H1 (cell line): ENCODE data around the gene CPSF4L. TPM values are rescaled to one million over a fixed set of nuclear protein-coding genes. Genes with fewer than 3 reads are reported as not detected.

Experiments used
- CTCF ChIA-PET: fragments of 300-600 bp; sonication (Branson Sonifier 250); formaldehyde crosslinking; loops from one replicate; lab custom pipeline; 2021; ENCODE audit not compliant: partially characterized antibody; lab: Charles Lee
- POLR2A ChIA-PET: fragments of 300-600 bp; sonication (Branson Sonifier 250); formaldehyde crosslinking; loops from one replicate; lab custom pipeline; 2021; ENCODE audit warnings: inconsistent platforms; ENCODE audit not compliant: partially characterized antibody; lab: Charles Lee
- DNase-seq, 2 experiments: peaks; one replicate each; pipeline versions ENCODE4 v3.0.0 to v3.0.0-alpha.2; 2010 to 2022; ENCODE audit warnings: low spot score in 2 of 2, low read depth in 1 of 2, mixed read lengths in 1 of 2
- FAIRE-seq: peaks from 2 replicates; lab custom pipeline; 2011; peaks lifted over from hg19 to GRCh38; lab: Jason Lieb, UNC
- H2AFZ ChIP-seq: 2 replicates; pipeline ENCODE4 v1.8.1; 2012; ENCODE audit warnings: low read length, inconsistent platforms
- H2AK5ac ChIP-seq: 2 replicates; pipeline ENCODE4 v1.6.1; 2013; ENCODE audit warnings: low read depth, low read length
- H2BK120ac ChIP-seq: replicated peaks from 2 replicates; pipeline ENCODE3; 2013; ENCODE audit warnings: low read depth, low read length, inconsistent platforms
- H2BK12ac ChIP-seq: 2 replicates; pipeline ENCODE4 v1.6.1; 2013; ENCODE audit warnings: low read depth, low read length
- H2BK15ac ChIP-seq: 2 replicates; pipeline ENCODE4 v1.6.1; 2013; ENCODE audit warnings: low read length
- H2BK20ac ChIP-seq: 2 replicates; pipeline ENCODE4 v1.6.1; 2013; ENCODE audit warnings: low read length
- H2BK5ac ChIP-seq: 2 replicates; pipeline ENCODE4 v1.6.1; 2013; ENCODE audit warnings: low read depth, low read length
- H3K14ac ChIP-seq: 2 replicates; pipeline ENCODE4 v1.6.1; 2013; ENCODE audit warnings: inconsistent platforms; ENCODE audit not compliant: insufficient read length
- H3K18ac ChIP-seq: 2 replicates; pipeline ENCODE4 v1.6.1; 2013; ENCODE audit warnings: low read length; ENCODE audit errors: extremely low read depth
- H3K23ac ChIP-seq: 2 replicates; pipeline ENCODE4 v1.6.1; 2013; ENCODE audit warnings: inconsistent platforms; ENCODE audit not compliant: insufficient read length
- H3K23me2 ChIP-seq: 2 replicates; pipeline ENCODE4 v1.6.1; 2013; ENCODE audit warnings: low read depth, low read length
- H3K27ac ChIP-seq: 2 replicates; pipeline ENCODE4 v1.6.1; 2011; ENCODE audit warnings: low read depth, low read length, inconsistent platforms
- H3K27me3 ChIP-seq, 4 experiments: replicated peaks in 1 of 4; 1 replicate in 1 of 4; 2 replicates in 3 of 4; pipeline versions ENCODE4 v1.6.1 to v1.8.1; 2011 to 2013; ENCODE audit warnings: low read length in 3 of 4, mild to moderate bottlenecking in 3 of 4, inconsistent platforms in 2 of 4, mixed read lengths in 2 of 4, moderate library complexity in 1 of 4; ENCODE audit not compliant: control insufficient read depth in 3 of 4, insufficient read depth in 3 of 4; ENCODE audit errors: extremely low read depth in 1 of 4
- H3K36me3 ChIP-seq, 4 experiments: 2 replicates each; pipeline versions ENCODE4 v1.6.1 to v1.8.1; 2011 to 2013; ENCODE audit warnings: mild to moderate bottlenecking in 4 of 4, low read length in 3 of 4, moderate library complexity in 2 of 4, control low read depth in 1 of 4, inconsistent platforms in 1 of 4; ENCODE audit not compliant: insufficient read depth in 4 of 4, control insufficient read depth in 2 of 4
- H3K4ac ChIP-seq: replicated peaks from 2 replicates; pipeline ENCODE3; 2013; ENCODE audit warnings: low read length, low read depth, mixed read lengths, inconsistent platforms; ENCODE audit not compliant: insufficient read length
- H3K4me1 ChIP-seq, 4 experiments: replicated peaks in 1 of 4; 1 replicate in 1 of 4; 2 replicates in 3 of 4; pipeline versions ENCODE4 v1.6.1 to v1.8.1; 2011 to 2013; ENCODE audit warnings: low read length in 3 of 4, inconsistent platforms in 2 of 4, mixed read lengths in 1 of 4; ENCODE audit not compliant: insufficient read depth in 4 of 4, control insufficient read depth in 3 of 4
- H3K4me2 ChIP-seq, 2 experiments: 2 replicates each; pipeline versions ENCODE4 v1.6.1 to v1.8.1; 2011 to 2013; ENCODE audit warnings: low read depth in 2 of 2, low read length in 2 of 2, control low read depth in 1 of 2, inconsistent platforms in 1 of 2, mild to moderate bottlenecking in 1 of 2; ENCODE audit not compliant: insufficient read depth in 1 of 2
- H3K4me3 ChIP-seq, 4 experiments: fragments of 200-600, 300-600 bp in 1 of 4; sonication (generic), shearing (Covaris generic), sonication (Bioruptor Twin) in 1 of 4; 2 replicates each; pipeline versions ENCODE4 v1.5.1 to v1.8.1; 2011 to 2016; ENCODE audit warnings: low read length in 4 of 4, low read depth in 3 of 4, control low read depth in 2 of 4, inconsistent platforms in 2 of 4, mild to moderate bottlenecking in 2 of 4, mixed read lengths in 1 of 4, moderate library complexity in 1 of 4; ENCODE audit not compliant: insufficient read depth in 2 of 4; ENCODE audit errors: extremely low read depth in 1 of 4
- H3K56ac ChIP-seq: replicated peaks from 2 replicates; pipeline ENCODE3; 2013; ENCODE audit warnings: low read depth, mild to moderate bottlenecking, mixed read lengths, low read length, inconsistent platforms; ENCODE audit not compliant: insufficient read length
- H3K79me1 ChIP-seq: 2 replicates; pipeline ENCODE4 v1.6.1; 2013; ENCODE audit warnings: low read depth, low read length, control low read depth
- H3K79me2 ChIP-seq, 2 experiments: 2 replicates each; pipeline versions ENCODE4 v1.6.1 to v1.8.1; 2012 to 2013; ENCODE audit warnings: low read length in 2 of 2, mild to moderate bottlenecking in 2 of 2, inconsistent platforms in 1 of 2; ENCODE audit not compliant: insufficient read depth in 2 of 2, control insufficient read depth in 1 of 2
- H3K9ac ChIP-seq, 4 experiments: replicated peaks in 1 of 4; 1 replicate in 1 of 4; 2 replicates in 3 of 4; pipeline versions ENCODE4 v1.6.1 to v1.8.1; 2011 to 2013; ENCODE audit warnings: low read depth in 3 of 4, low read length in 3 of 4, control low read depth in 2 of 4, mild to moderate bottlenecking in 2 of 4, moderate library complexity in 2 of 4, inconsistent platforms in 1 of 4; ENCODE audit errors: extremely low read depth in 1 of 4
- H3K9me3 ChIP-seq, 2 experiments: 2 replicates each; pipeline versions ENCODE4 v1.6.1 to v1.8.1; 2012 to 2013; ENCODE audit warnings: mild to moderate bottlenecking in 2 of 2, moderate library complexity in 2 of 2, control low read depth in 1 of 2, inconsistent platforms in 1 of 2, low read depth in 1 of 2, low read length in 1 of 2, mixed read lengths in 1 of 2; ENCODE audit not compliant: insufficient read depth in 2 of 2
- H4K20me1 ChIP-seq, 2 experiments: replicated peaks in 1 of 2; 2 replicates each; pipeline versions ENCODE3 to v1.8.1; 2011 to 2013; ENCODE audit warnings: inconsistent platforms in 2 of 2, low read length in 2 of 2, mild to moderate bottlenecking in 1 of 2; ENCODE audit not compliant: insufficient read depth in 2 of 2, control insufficient read depth in 1 of 2
- H4K5ac ChIP-seq: 2 replicates; pipeline ENCODE4 v1.6.1; 2013; ENCODE audit warnings: low read length, low read depth, mixed read lengths, inconsistent platforms; ENCODE audit not compliant: insufficient read length
- H4K8ac ChIP-seq: 2 replicates; pipeline ENCODE4 v1.8.0; 2013; ENCODE audit warnings: mild to moderate bottlenecking, moderate library complexity, low read length, inconsistent platforms; ENCODE audit not compliant: insufficient read depth; ENCODE audit errors: extremely low read depth
- H4K91ac ChIP-seq: replicated peaks from 2 replicates; pipeline ENCODE3; 2013; ENCODE audit warnings: low read length, mixed read lengths, inconsistent platforms; ENCODE audit not compliant: insufficient read length
- EGR1 ChIP-seq: IDR thresholded peaks from 2 replicates; pipeline ENCODE4 v1.6.1; 2011; ENCODE audit warnings: low read depth, low read length, borderline replicate concordance
- KDM1A ChIP-seq: fragments of 200-600, 300-600 bp; sonication (generic); IDR thresholded peaks from 2 replicates; pipeline ENCODE4 v1.7.1; 2016; ENCODE audit warnings: mild to moderate bottlenecking, low read length, borderline replicate concordance
- WGBS, 2 experiments: shearing (Covaris generic) in 1 of 2; methylation state at CpG; one replicate each; pipeline versions ENCODE4 v1.1.6 to v1.1.7; 2013 to 2015; ENCODE audit warnings: low lambda C conversion rate in 2 of 2, mixed read lengths in 2 of 2, inconsistent platforms in 1 of 2, low coverage in 1 of 2, missing lambda C conversion rate in 1 of 2; ENCODE audit not compliant: insufficient replicate concordance in 2 of 2, insufficient coverage in 1 of 2, insufficient read length in 1 of 2; ENCODE audit errors: extremely low coverage in 1 of 2, missing lambda C conversion rate in 1 of 2; 5-methylcytosine and 5-hydroxymethylcytosine counted together
- polyA plus RNA-seq, 7 experiments: library from polyadenylated mRNA; depleted of rRNA in 3 of 7; stranded (reverse) in 5 of 7; unstranded in 2 of 7; fragments of >200 nt in 5 of 7; fragments of 200-250 nt in 2 of 7; gene quantifications; 1 replicate in 5 of 7; 2 replicates in 1 of 7; 4 replicates in 1 of 7; pipeline versions ENCODE4 v1.2.1 to v1.2.3, GENCODE V29; 2011 to 2013; ENCODE audit warnings: missing spikeins in 2 of 7, mixed read lengths in 2 of 7
- total RNA-seq: library from RNA; stranded (reverse); fragmentation: NEBNext Ultra II Directional; extraction: Animal tissue kit (Norgen Biotek cat#: 25700); gene quantifications from 2 replicates; pipeline ENCODE4 v1.2.1, GENCODE V29; 2021

The CPSF4L gene
- total and polyA plus RNA-seq, 2 of the 8 experiments (the other 6 are each of a cell fraction or from before 2014, with no cell fraction given) = not detected

DNA sequence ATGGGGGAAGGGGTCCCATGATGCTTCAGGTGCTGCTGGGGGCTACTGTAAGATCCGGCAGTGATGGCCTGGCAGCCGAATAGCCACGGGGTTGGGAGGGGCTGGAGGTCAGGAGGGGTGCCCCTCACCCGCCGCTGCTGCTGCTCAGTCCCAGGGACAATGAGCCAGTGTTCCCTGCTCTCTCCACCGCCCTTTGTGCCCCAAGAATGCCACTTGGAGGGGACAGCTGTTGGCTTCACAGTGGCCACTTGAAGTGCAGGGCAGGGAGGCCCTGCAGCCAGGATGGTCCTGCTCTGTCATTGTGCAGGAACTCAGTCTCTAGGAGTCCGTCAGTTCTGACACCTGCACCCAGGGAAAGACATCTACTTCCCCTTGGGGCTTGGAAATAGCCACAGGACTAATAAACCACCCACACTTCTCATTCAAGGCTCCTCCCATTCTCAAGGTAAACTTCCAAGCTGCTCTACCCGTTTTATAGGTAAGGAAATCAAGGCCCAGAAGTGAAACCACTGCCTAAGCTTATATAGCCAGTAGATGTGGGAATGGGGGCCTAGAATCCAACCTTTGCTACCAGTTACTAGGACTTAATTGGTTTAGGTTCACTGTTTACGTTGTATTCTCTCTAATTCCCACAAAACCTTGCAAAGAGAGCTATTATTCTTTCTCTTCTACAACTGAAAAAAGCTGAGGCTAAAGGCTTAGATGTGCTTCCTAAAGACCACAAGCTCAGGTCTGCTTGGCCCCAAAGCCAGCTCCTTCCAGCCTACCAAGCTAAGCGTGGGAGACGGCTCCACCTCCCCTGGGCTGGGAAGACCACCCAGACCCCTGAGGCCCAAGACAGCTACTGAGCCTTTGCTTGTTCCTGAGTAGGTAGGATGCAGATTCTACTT, 6.2 kb upstream of the CPSF4L start:
- Histone ChIP-seq H3K79me2 (no peaks in the 10 kb centered on the region), H2BK20ac (no peak overlapping the region), H4K20me1 (no peaks in the 10 kb centered on the region), H3K27ac (no peak overlapping the region), H3K4me3 (no peak overlapping the region), H3K18ac (no peak overlapping the region), H2AFZ (no peak overlapping the region), H3K23me2 (peaks cover 5% of the 10 kb centered on the region; the same call in 1 of the 2 replicates), H3K23ac (no peak overlapping the region), H3K27me3 (peaks cover 0 to 7% (median 3%) of the 10 kb centered on the region in 4 experiments; a peak in 3 of 7 replicates), H3K9ac (no peak overlapping the region), H2BK15ac (no peak overlapping the region), H3K56ac (no peak overlapping the region), H2BK5ac (no peak overlapping the region), H4K8ac (no peak overlapping the region; the same call in 1 of the 2 replicates), H4K5ac (no peak overlapping the region), H3K36me3 (no peaks in the 10 kb centered on the region), H2BK120ac (no peak overlapping the region), H3K79me1 (no peaks in the 10 kb centered on the region), H3K4me2 (no peak overlapping the region), H3K4me1 (peaks cover 0 to 5% (median 3%) of the 10 kb centered on the region in 4 experiments; a peak in 5 of 7 replicates), H2AK5ac (no peak overlapping the region), H3K9me3 (peaks cover 0 to 3% of the 10 kb centered on the region in 2 experiments; a peak in 1 of 4 replicates), H2BK12ac (no peak overlapping the region), H3K4ac (no peak overlapping the region), H4K91ac (no peak overlapping the region), H3K14ac (no peak overlapping the region)
- FAIRE-seq (no peak), DNase-seq (no peak)
- WGBS, 2 experiments = 84% methylated on average over 11 of the region's 11 CpGs; no CpG with 5 or more reads in 1 of the 2 experiments
- POLR2A ChIA-PET = interaction anchor here (0.7 to 1.5 kb wide), 4 partner anchors 10 to 94 kb away, joined by 3 to 5 read pairs (median 3); no protein-coding TSS in a partner anchor
- CTCF ChIA-PET = interaction anchor here (1.1 to 6.5 kb wide), 7 partner anchors 10 to 103 kb away, joined by 3 to 35 read pairs (median 5); no protein-coding TSS in a partner anchor
- TF ChIP-seq EGR1 = no peak
- TF ChIP-seq KDM1A = no peak
